NCI-H69 (cell line): ENCODE measurements around the gene NID2.

Source experiments
- DNase-seq: peaks from one replicate; lab custom pipeline; 2025; lab: John Stamatoyannopoulos, UW

The NID2 gene

GRCh38 chr14:52068615-52069306 is at the start of gene NID2:
Gene NID2, minus strand, starts transcription at chr14:52069059. Its CDS starts 65 bp downstream, at chr14:52068994.
- peak; percentile 88 for DNase-seq

GRCh38 chr14:52117111-52117832 is 48.4 kb upstream of the NID2 start:
- no peak for DNase-seq

- no peak for DNase-seq
These were observed 46.4 kb upstream of the NID2 start for GRCh38 chr14:52115286-52115685.

- no peak for DNase-seq
These were observed 43.6 kb upstream of the NID2 start for GRCh38 chr14:52112336-52113018.

GRCh38 chr14:52111583-52111982 is 42.7 kb upstream of the NID2 start:
- no peak for DNase-seq

- DNase-seq, result no peak
These were observed 41.7 kb upstream of the NID2 start for GRCh38 chr14:52110441-52111086.

- DNase-seq, result no peak
These were observed 40.0 kb upstream of the NID2 start for GRCh38 chr14:52108823-52109222.

- no peak for DNase-seq
These were observed 38.0 kb upstream of the NID2 start for GRCh38 chr14:52106840-52107239.

- peak; percentile 90 for DNase-seq
These were observed 34.6 kb upstream of the NID2 start for GRCh38 chr14:52103416-52103815.

- DNase-seq, result no peak
These were observed 26.9 kb upstream of the NID2 start for GRCh38 chr14:52095794-52096193.

- DNase-seq, result no peak
These were observed 26.5 kb upstream of the NID2 start for GRCh38 chr14:52095336-52095735.

- DNase-seq, result no peak
These were observed 25.9 kb upstream of the NID2 start for GRCh38 chr14:52094546-52095271.

- DNase-seq, result no peak
These were observed 23.1 kb upstream of the NID2 start for GRCh38 chr14:52091928-52092327.

GRCh38 chr14:52090936-52091335 is 22.1 kb upstream of the NID2 start:
- DNase-seq, result no peak

- DNase-seq, result no peak
These were observed 20.4 kb upstream of the NID2 start for GRCh38 chr14:52089218-52089617.

GRCh38 chr14:52086711-52087110 is 17.9 kb upstream of the NID2 start:
- DNase-seq, result no peak

GRCh38 chr14:52082903-52083302 is 14.0 kb upstream of the NID2 start:
- DNase-seq, result no peak

- no peak for DNase-seq
These were observed 13.1 kb upstream of the NID2 start for GRCh38 chr14:52081964-52082363.

GRCh38 chr14:52080808-52081755 is 12.2 kb upstream of the NID2 start:
- DNase-seq, result peak; percentile 67

GRCh38 chr14:52080158-52080800 is 11.4 kb upstream of the NID2 start:
- DNase-seq, result no peak
